Measurements from ENCODE around the gene PARP1. TPM values are rescaled to one million over a fixed set of nuclear protein-coding genes. Genes with fewer than 3 reads are reported as not detected.
"Not testable (repeated sequence)": the region's sequence is repeated elsewhere in the genome, so short reads cannot be mapped to it uniquely, and the experiment has no call there.

The PARP1 gene
- polyA plus RNA-seq, 12 donors: 81.7 to 112 (median 99.6) TPM; not detected in 1

- DNase-seq: peak; percentile 45
Measured at GRCh38 chr1:226355669-226356551, 52.0 kb downstream of the PARP1 start.

GRCh38 chr1:226355016-226355415 lies 52.9 kb downstream of the PARP1 start:
- no peak for DNase-seq

- DNase-seq: no peak
Measured at GRCh38 chr1:226353698-226354525, 54.0 kb downstream of the PARP1 start.

- DNase-seq: no peak
Measured at GRCh38 chr1:226351709-226352108, 56.2 kb downstream of the PARP1 start.

- DNase-seq: no peak
Measured at GRCh38 chr1:226350519-226350865, 57.4 kb downstream of the PARP1 start.

GRCh38 chr1:226349801-226350518 lies 57.9 kb downstream of the PARP1 start:
- no peak for DNase-seq

GRCh38 chr1:226349081-226349480 lies 58.8 kb downstream of the PARP1 start:
- no peak for DNase-seq

GRCh38 chr1:226344441-226345259 lies 63.2 kb downstream of the PARP1 start:
- DNase-seq: no peak

GRCh38 chr1:226342656-226343055 lies 65.2 kb downstream of the PARP1 start:
- no peak for DNase-seq

GRCh38 chr1:226340111-226340510 lies 67.8 kb downstream of the PARP1 start:
- DNase-seq: not testable (repeated sequence)

- no peak for DNase-seq
Measured at GRCh38 chr1:226337276-226337875, 70.5 kb downstream of the PARP1 start.

GRCh38 chr1:226335661-226336060 lies 72.2 kb downstream of the PARP1 start:
- DNase-seq: no peak

- no peak for DNase-seq
Measured at GRCh38 chr1:226332947-226333346, 74.9 kb downstream of the PARP1 start.

GRCh38 chr1:226329237-226329636 lies 78.7 kb downstream of the PARP1 start:
- no peak for DNase-seq

- no peak for DNase-seq
Measured at GRCh38 chr1:226327761-226328162, 80.1 kb downstream of the PARP1 start.

- DNase-seq: no peak
Measured at GRCh38 chr1:226325178-226325577, 82.7 kb downstream of the PARP1 start.

GRCh38 chr1:226324479-226324878 lies 83.4 kb downstream of the PARP1 start:
- no peak for DNase-seq

- no peak for DNase-seq
Measured at GRCh38 chr1:226322986-226323385, 84.9 kb downstream of the PARP1 start.

- no peak for DNase-seq
Measured at GRCh38 chr1:226320930-226321329, 87.0 kb downstream of the PARP1 start.

GRCh38 chr1:226318471-226318870 lies 89.4 kb downstream of the PARP1 start:
- DNase-seq: no peak

GRCh38 chr1:226314055-226314454 lies 93.8 kb downstream of the PARP1 start:
- DNase-seq: no peak
